Neural progenitor cell (in vitro differentiated cells): ENCODE data around the gene JPH3.

Source experiments
- EZH2 ChIP-seq: fragments of 200-600 bp; sonication (generic); IDR thresholded peaks from 2 replicates; pipeline ENCODE4 v1.6.1; 2017; ENCODE audit warnings: antibody characterized with exemption, mild to moderate bottlenecking, moderate library complexity
- EZH2phosphoT487 ChIP-seq: fragments of 200-600 bp; sonication (generic); IDR thresholded peaks from 2 replicates; pipeline ENCODE4 v1.6.1; 2017; ENCODE audit warnings: antibody characterized with exemption
- TF ChIP-seq, protein P1 (sequence below): fragments of 200-600 bp; sonication (generic); IDR thresholded peaks from 2 replicates; pipeline ENCODE4 v1.5.1; 2017; ENCODE audit warnings: antibody characterized with exemption, mild to moderate bottlenecking

DNA sequence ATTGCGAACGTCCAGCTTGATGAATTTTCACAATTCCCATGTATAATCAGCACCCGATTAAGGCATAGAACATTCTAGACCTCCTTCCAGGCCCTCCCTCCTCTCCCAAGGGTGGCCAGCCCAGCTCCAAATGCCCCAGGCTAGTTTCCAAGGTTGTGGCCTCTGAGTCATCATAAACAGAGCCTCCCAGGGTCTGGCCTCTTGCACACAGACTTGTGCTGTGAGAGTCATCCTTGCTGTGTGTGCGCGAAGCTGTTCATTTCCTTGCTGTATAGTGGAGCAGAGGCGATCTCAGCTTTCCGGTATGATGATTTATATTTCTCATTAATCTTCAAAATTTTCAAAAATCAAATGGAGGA, 20.5 kb upstream of the JPH3 start:
- TF ChIP-seq, protein P1, sequence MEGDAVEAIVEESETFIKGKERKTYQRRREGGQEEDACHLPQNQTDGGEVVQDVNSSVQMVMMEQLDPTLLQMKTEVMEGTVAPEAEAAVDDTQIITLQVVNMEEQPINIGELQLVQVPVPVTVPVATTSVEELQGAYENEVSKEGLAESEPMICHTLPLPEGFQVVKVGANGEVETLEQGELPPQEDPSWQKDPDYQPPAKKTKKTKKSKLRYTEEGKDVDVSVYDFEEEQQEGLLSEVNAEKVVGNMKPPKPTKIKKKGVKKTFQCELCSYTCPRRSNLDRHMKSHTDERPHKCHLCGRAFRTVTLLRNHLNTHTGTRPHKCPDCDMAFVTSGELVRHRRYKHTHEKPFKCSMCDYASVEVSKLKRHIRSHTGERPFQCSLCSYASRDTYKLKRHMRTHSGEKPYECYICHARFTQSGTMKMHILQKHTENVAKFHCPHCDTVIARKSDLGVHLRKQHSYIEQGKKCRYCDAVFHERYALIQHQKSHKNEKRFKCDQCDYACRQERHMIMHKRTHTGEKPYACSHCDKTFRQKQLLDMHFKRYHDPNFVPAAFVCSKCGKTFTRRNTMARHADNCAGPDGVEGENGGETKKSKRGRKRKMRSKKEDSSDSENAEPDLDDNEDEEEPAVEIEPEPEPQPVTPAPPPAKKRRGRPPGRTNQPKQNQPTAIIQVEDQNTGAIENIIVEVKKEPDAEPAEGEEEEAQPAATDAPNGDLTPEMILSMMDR = no peak
- TF ChIP-seq EZH2 = no peak
- TF ChIP-seq EZH2phosphoT487 = no peak
